DND-41 (cell line): ENCODE measurements around the gene ACTG1.

Experiments used
- ATAC-seq: fragments of 200-7000 bp; cut with Tn5 transposase; 3 replicates; pipeline ENCODE4 v1.9.1; 2021; ENCODE audit warnings: low read depth; ENCODE audit not compliant: insufficient read depth
- DNase-seq: peaks from one replicate; pipeline ENCODE4 v3.0.0-alpha.2; 2020
- H2AFZ ChIP-seq: 2 replicates; pipeline ENCODE4 v1.6.0; 2012; ENCODE audit warnings: low read depth, low read length
- H3K27ac ChIP-seq: 2 replicates; pipeline ENCODE4 v1.5.1; 2012; ENCODE audit warnings: low read length, inconsistent platforms
- H3K27me3 ChIP-seq: fragments of 200-600 bp; sonication (generic); 2 replicates; pipeline ENCODE4 v1.6.0; 2012; ENCODE audit warnings: low read length, mild to moderate bottlenecking, inconsistent platforms; ENCODE audit not compliant: insufficient read depth, poor library complexity
- H3K36me3 ChIP-seq: 2 replicates; pipeline ENCODE4 v1.5.1; 2012; ENCODE audit warnings: low read length, inconsistent platforms; ENCODE audit not compliant: insufficient read depth
- H3K4me1 ChIP-seq: 2 replicates; pipeline ENCODE4 v1.5.1; 2012; ENCODE audit warnings: mild to moderate bottlenecking, low read length; ENCODE audit not compliant: insufficient read depth
- H3K4me2 ChIP-seq: 2 replicates; pipeline ENCODE4 v1.6.0; 2012; ENCODE audit warnings: mild to moderate bottlenecking, moderate library complexity, low read length, inconsistent platforms; ENCODE audit not compliant: insufficient read depth
- H3K4me3 ChIP-seq, 2 experiments: fragments of 200-600 bp in 1 of 2; shearing (Covaris generic) in 1 of 2; 2 replicates each; pipeline ENCODE4 v1.5.1; 2012 to 2016; ENCODE audit warnings: inconsistent platforms in 2 of 2, low read length in 2 of 2, mild to moderate bottlenecking in 2 of 2, low read depth in 1 of 2, moderate library complexity in 1 of 2
- H3K79me2 ChIP-seq: 2 replicates; pipeline ENCODE4 v1.6.0; 2012; ENCODE audit warnings: low read length, inconsistent platforms; ENCODE audit not compliant: insufficient read depth
- H3K9ac ChIP-seq: 2 replicates; pipeline ENCODE4 v1.6.0; 2012; ENCODE audit warnings: low read depth, mild to moderate bottlenecking, inconsistent platforms, low read length, moderate library complexity
- H3K9me3 ChIP-seq: 2 replicates; pipeline ENCODE4 v1.5.1; 2012; ENCODE audit warnings: low read length, moderate library complexity, mild to moderate bottlenecking, inconsistent platforms; ENCODE audit not compliant: insufficient read depth, severe bottlenecking
- H4K20me1 ChIP-seq: 2 replicates; pipeline ENCODE4 v1.6.0; 2012; ENCODE audit warnings: low read length; ENCODE audit not compliant: insufficient read depth
- EZH2 ChIP-seq: IDR thresholded peaks from 3 replicates; pipeline ENCODE4 v1.6.1; 2012; ENCODE audit warnings: borderline replicate concordance, low read depth, mild to moderate bottlenecking, moderate library complexity, low read length, inconsistent platforms; ENCODE audit not compliant: severe bottlenecking
- TF ChIP-seq, protein P1 (sequence below): IDR thresholded peaks from 2 replicates; pipeline ENCODE4 v1.5.1; 2012; ENCODE audit warnings: borderline replicate concordance, low read length, moderate library complexity, mild to moderate bottlenecking; ENCODE audit not compliant: poor library complexity, severe bottlenecking; ENCODE audit errors: extremely low read depth

The ACTG1 gene

DNA sequence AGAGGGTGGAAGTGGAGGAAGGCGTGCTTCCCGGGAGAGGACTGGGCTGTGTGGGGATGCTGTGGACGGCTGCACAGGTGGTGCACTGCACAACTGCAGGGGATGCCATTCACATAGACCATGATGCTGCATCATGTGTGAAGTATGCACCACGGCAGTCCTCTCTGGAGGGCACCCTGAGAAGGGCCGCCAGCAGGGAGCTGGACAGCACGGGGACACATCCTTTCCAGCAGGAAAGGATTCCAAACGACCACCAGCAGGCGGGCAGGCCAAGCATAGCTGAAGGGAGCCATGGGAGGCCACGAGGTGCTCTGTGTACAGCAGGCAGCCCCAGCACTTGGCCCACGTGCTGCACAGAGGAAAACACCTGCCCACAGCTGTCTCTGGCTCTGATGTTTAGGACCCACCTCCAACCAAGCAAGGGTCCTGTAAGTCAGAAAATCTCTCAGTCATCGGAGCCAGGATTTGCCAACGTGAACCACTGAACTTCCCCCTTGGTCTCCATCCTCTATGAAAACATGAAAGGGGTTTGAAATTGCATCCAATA is 10.1 kb downstream of the ACTG1 start:
- Histone ChIP-seq H3K9ac (no peak overlapping the region), H3K79me2 (no peaks in the 10 kb centered on the region), H3K9me3 (no peaks in the 10 kb centered on the region), H3K27ac (no peak overlapping the region), H3K36me3 (no peaks in the 10 kb centered on the region), H2AFZ (no peak overlapping the region), H3K4me1 (no peaks in the 10 kb centered on the region), H3K27me3 (no peaks in the 10 kb centered on the region), H3K4me2 (no peak overlapping the region), H4K20me1 (no peaks in the 10 kb centered on the region), H3K4me3 (no peak overlapping the region)
- DNase-seq (no peak), ATAC-seq (0 out of 3 replicates have a peak, but pooled peaks have one; percentile 36)
- TF ChIP-seq EZH2: no peak
- TF ChIP-seq, protein P1, sequence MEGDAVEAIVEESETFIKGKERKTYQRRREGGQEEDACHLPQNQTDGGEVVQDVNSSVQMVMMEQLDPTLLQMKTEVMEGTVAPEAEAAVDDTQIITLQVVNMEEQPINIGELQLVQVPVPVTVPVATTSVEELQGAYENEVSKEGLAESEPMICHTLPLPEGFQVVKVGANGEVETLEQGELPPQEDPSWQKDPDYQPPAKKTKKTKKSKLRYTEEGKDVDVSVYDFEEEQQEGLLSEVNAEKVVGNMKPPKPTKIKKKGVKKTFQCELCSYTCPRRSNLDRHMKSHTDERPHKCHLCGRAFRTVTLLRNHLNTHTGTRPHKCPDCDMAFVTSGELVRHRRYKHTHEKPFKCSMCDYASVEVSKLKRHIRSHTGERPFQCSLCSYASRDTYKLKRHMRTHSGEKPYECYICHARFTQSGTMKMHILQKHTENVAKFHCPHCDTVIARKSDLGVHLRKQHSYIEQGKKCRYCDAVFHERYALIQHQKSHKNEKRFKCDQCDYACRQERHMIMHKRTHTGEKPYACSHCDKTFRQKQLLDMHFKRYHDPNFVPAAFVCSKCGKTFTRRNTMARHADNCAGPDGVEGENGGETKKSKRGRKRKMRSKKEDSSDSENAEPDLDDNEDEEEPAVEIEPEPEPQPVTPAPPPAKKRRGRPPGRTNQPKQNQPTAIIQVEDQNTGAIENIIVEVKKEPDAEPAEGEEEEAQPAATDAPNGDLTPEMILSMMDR: no peak

DNA sequence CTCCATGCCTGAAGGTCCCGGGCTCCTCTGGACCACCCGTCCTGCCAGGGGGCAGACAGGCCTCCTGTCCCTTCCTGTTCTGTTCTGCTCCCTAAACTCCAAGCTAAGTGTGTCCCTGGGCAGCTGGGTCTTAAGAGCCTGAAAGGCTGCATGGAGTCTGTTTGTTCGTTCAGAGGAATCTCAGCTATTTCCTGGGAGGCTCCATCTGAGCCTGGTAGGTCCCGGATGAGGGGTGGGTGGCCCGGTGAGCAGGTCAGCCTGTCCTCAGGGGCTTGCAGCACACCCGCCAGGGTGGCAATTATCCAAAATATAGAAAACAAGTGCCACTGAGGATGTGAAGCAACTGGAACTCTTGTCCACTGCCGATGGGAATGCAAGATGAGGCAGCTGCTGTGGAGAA is 12.6 kb downstream of the ACTG1 start:
- Histone ChIP-seq H3K27ac (no peak overlapping the region), H3K9ac (no peak overlapping the region), H3K4me2 (no peak overlapping the region), H3K4me1 (no peaks in the 10 kb centered on the region), H3K27me3 (no peaks in the 10 kb centered on the region), H4K20me1 (no peaks in the 10 kb centered on the region), H3K36me3 (no peaks in the 10 kb centered on the region), H3K79me2 (no peaks in the 10 kb centered on the region), H3K9me3 (no peaks in the 10 kb centered on the region), H2AFZ (no peak overlapping the region), H3K4me3 (no peak overlapping the region)
- TF ChIP-seq EZH2: no peak
- TF ChIP-seq, protein P1: no peak
- ATAC-seq (no peak), DNase-seq (no peak)

DNA sequence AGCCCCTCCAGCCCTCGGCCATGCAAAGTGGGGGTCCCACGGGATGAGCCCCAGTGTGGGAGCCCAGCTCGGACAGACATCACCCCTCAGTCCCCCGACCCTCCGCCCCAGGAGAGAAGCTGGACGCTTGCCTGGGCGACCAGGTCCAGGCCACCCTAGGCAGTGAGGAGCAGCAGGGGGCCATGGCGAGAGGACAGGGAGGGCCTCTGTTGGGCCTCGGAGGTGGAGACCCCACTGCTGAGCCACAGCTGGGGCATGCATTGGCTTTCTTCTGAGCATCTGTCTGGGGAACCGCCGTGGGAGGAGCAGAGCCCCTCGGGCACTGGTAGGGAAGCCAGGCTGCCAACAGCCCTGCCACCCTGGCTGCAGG is 13.0 kb downstream of the ACTG1 start:
- TF ChIP-seq, protein P1: no peak
- TF ChIP-seq EZH2: no peak
- Histone ChIP-seq H3K9me3 (no peaks in the 10 kb centered on the region), H4K20me1 (no peaks in the 10 kb centered on the region), H3K9ac (no peak overlapping the region), H3K4me2 (no peak overlapping the region), H3K36me3 (no peaks in the 10 kb centered on the region), H2AFZ (no peak overlapping the region), H3K27me3 (no peaks in the 10 kb centered on the region), H3K4me1 (no peaks in the 10 kb centered on the region), H3K27ac (no peak overlapping the region), H3K4me3 (no peak overlapping the region), H3K79me2 (no peaks in the 10 kb centered on the region)
- no peak for DNase-seq
- no peak; the same call in 2 of the 3 replicates for ATAC-seq
